Common myeloid progenitor, CD34-positive (primary cell): ENCODE results near the gene ITPKB.

ENCODE experiments used
- CTCF ChIA-PET: fragments of 350-600 bp; sonication (Branson Sonifier 250); formaldehyde crosslinking; loops from one replicate; lab custom pipeline; 2021; ENCODE audit warnings: antibody characterized with exemption; lab: Charles Lee
- POLR2A ChIA-PET: fragments of 350-600 bp; sonication (Branson Sonifier 250); formaldehyde crosslinking; loops from one replicate; lab custom pipeline; 2021; ENCODE audit warnings: antibody characterized with exemption; lab: Charles Lee
- DNase-seq, 3 donors: peaks; one replicate each; pipeline versions ENCODE4 v3.0.0 to v3.0.0-alpha.2; 2013
- H3K27ac ChIP-seq, 2 experiments: 1 replicate in 1 of 2; 2 replicates in 1 of 2; pipeline ENCODE4 v1.7.0; 2013; ENCODE audit warnings: inconsistent platforms in 2 of 2, low read length in 2 of 2, mild to moderate bottlenecking in 2 of 2, low read depth in 1 of 2, moderate library complexity in 1 of 2; ENCODE audit not compliant: severe bottlenecking in 2 of 2, insufficient read depth in 1 of 2, poor library complexity in 1 of 2
- H3K27me3 ChIP-seq, 5 experiments: replicated peaks in 2 of 5; 1 replicate in 3 of 5; 2 replicates in 2 of 5; pipeline versions ENCODE4 v1.6.1 to v1.7.0; 2013; ENCODE audit warnings: low read length in 4 of 5, mild to moderate bottlenecking in 2 of 5, moderate library complexity in 2 of 5, inconsistent platforms in 1 of 5; ENCODE audit not compliant: insufficient read depth in 5 of 5, control insufficient read depth in 4 of 5
- H3K36me3 ChIP-seq, 4 experiments: 1 replicate in 2 of 4; 2 replicates in 2 of 4; pipeline versions ENCODE4 v1.6.1 to v1.7.0; 2013; ENCODE audit warnings: low read length in 3 of 4, control low read depth in 1 of 4, mild to moderate bottlenecking in 1 of 4; ENCODE audit not compliant: control insufficient read depth in 4 of 4, insufficient read depth in 4 of 4
- H3K4me1 ChIP-seq, 4 experiments: 1 replicate in 3 of 4; 2 replicates in 1 of 4; pipeline versions ENCODE4 v1.6.1 to v1.7.1; 2013; ENCODE audit warnings: low read length in 3 of 4, mild to moderate bottlenecking in 3 of 4, control low read depth in 1 of 4, inconsistent platforms in 1 of 4, moderate library complexity in 1 of 4; ENCODE audit not compliant: control insufficient read depth in 4 of 4, insufficient read depth in 4 of 4; ENCODE audit errors: control extremely low read depth in 1 of 4
- H3K4me3 ChIP-seq, 7 experiments: 1 replicate in 4 of 7; 2 replicates in 3 of 7; pipeline versions ENCODE4 v1.5.1 to v1.7.0; 2013; ENCODE audit warnings: mild to moderate bottlenecking in 7 of 7, low read length in 6 of 7, moderate library complexity in 6 of 7, inconsistent platforms in 2 of 7, low read depth in 2 of 7, control low read depth in 1 of 7; ENCODE audit not compliant: insufficient read depth in 4 of 7, control insufficient read depth in 1 of 7; ENCODE audit errors: extremely low read depth in 1 of 7
- H3K9me3 ChIP-seq, 5 experiments: 1 replicate in 4 of 5; 2 replicates in 1 of 5; pipeline versions ENCODE4 v1.6.1 to v1.7.1; 2013; ENCODE audit warnings: low read length in 4 of 5, mild to moderate bottlenecking in 2 of 5, inconsistent platforms in 1 of 5, low read depth in 1 of 5, moderate library complexity in 1 of 5; ENCODE audit not compliant: control insufficient read depth in 4 of 5, insufficient read depth in 2 of 5; ENCODE audit errors: control extremely low read depth in 1 of 5
- WGBS: methylation state at CpG from one replicate; pipeline ENCODE4 v1.1.5; 2013; ENCODE audit not compliant: insufficient coverage; 5-methylcytosine and 5-hydroxymethylcytosine counted together

Gene ITPKB

GRCh38 chr1:226677027-226678020, 61.8 kb downstream of the ITPKB start:
- peak overlapping the region in 1 of 2 experiments; percentile 63 for H3K27ac ChIP-seq
- no peaks in the 10 kb centered on the region for H3K27me3 ChIP-seq
- 40% methylated on average over 8 of the region's 13 CpGs for WGBS
- ChIA-PET POLR2A (interaction anchor here (1.0 kb wide), 1 partner anchor 34 kb away, joined by 3 read pairs; no protein-coding TSS in a partner anchor), CTCF (interaction anchor here (1.3 to 14.6 kb wide), 9 partner anchors 9 to 151 kb away, joined by 3 to 213 read pairs (median 6); no protein-coding TSS in a partner anchor)
- no peaks in the 10 kb centered on the region for H3K9me3 ChIP-seq
- peak overlapping the region in 6 of 7 experiments; percentile 13 to 62 (median 38) for H3K4me3 ChIP-seq
- H3K4me1 ChIP-seq = peaks cover 52 to 84% (median 72%) of the 10 kb centered on the region in 4 experiments
- no peaks in the 10 kb centered on the region for H3K36me3 ChIP-seq
- DNase-seq = peak; percentile 55 to 91 (median 89)

DNA sequence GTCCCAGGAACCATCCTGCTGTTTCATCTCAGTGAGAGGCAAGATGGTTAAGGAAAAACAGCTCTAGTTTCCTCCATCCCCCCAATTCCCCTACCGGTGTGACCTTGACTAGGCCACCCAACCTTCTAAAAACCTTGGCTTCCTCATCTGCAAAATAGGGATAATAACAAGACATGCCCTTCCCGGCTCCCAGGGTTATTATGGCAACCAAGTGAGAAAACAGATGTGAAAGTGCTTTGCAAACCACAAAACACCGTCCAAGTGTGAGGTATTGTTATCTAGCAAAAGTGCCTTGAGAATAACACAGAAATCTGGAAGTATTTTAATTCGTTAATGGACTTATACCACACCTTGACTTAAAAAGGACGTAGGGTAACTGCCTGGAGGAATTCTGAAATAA, 62.7 kb downstream of the ITPKB start:
- DNase-seq = peak in 1 of 3 donors; percentile 48
- peak overlapping the region in 1 of 2 experiments; percentile 15 for H3K27ac ChIP-seq
- whole genome bisulfite sequencing = 100% methylated on average over 1 of the region's 5 CpGs
- CTCF ChIA-PET = interaction anchor here (1.4 to 14.6 kb wide), 6 partner anchors 9 to 152 kb away, joined by 3 to 213 read pairs (median 6); no protein-coding TSS in a partner anchor
- POLR2A ChIA-PET = no interaction called here
- H3K4me3 ChIP-seq = peak overlapping the region in 2 of 7 experiments; percentile 13 to 19
- H3K27me3 ChIP-seq = no peaks in the 10 kb centered on the region
- H3K4me1 ChIP-seq = peaks cover 55 to 94% (median 74%) of the 10 kb centered on the region in 4 experiments
- H3K9me3 ChIP-seq = no peaks in the 10 kb centered on the region
- H3K36me3 ChIP-seq = peaks cover 0 to 4% (median 3%) of the 10 kb centered on the region in 4 experiments

DNA sequence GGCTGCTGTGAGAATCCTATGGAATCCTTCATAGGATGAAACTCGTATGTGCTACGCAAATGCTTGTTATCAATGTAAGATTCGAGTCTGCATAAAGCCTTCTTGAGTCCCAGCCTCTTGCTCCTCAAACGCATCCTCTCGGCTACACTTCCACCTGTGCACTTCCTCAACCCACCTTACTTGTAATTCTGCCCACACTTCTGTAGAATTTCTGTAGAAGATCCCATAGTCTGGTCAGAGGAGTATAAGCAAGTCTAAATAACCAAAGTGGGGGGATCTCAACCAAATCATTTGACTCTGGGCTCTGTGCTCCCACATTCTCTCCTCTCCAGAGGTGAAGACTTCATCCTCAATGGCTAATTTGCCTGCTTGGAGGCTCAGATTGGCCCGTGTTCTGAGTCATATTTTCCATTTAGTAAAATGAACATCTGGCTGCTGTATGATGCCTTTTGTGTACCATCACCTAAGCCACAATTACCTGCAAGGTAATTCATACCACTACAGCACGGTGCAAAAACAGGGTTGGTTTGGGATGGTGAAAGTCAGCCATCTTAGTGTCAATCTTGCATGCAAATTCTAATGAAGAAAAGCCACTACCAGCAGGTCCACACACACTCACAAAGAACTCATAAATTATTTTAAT, 63.2 kb downstream of the ITPKB start:
- 54% methylated on average over 4 of the region's 7 CpGs for WGBS
- Histone ChIP-seq H3K36me3 (peaks cover 0 to 9% (median 5%) of the 10 kb centered on the region in 4 experiments), H3K4me3 (peak overlapping the region in 3 of 7 experiments; percentile 13 to 70 (median 13)), H3K9me3 (no peaks in the 10 kb centered on the region), H3K27me3 (no peaks in the 10 kb centered on the region), H3K4me1 (peaks cover 57 to 93% (median 72%) of the 10 kb centered on the region in 4 experiments), H3K27ac (peak overlapping the region in 1 of 2 experiments; percentile 62)
- peak in 1 of 3 donors; percentile 26 for DNase-seq
- CTCF ChIA-PET = interaction anchor here (3.6 to 14.6 kb wide), 2 partner anchors 12 to 41 kb away, joined by 27 to 213 read pairs; no protein-coding TSS in a partner anchor
- POLR2A ChIA-PET = no interaction called here

DNA sequence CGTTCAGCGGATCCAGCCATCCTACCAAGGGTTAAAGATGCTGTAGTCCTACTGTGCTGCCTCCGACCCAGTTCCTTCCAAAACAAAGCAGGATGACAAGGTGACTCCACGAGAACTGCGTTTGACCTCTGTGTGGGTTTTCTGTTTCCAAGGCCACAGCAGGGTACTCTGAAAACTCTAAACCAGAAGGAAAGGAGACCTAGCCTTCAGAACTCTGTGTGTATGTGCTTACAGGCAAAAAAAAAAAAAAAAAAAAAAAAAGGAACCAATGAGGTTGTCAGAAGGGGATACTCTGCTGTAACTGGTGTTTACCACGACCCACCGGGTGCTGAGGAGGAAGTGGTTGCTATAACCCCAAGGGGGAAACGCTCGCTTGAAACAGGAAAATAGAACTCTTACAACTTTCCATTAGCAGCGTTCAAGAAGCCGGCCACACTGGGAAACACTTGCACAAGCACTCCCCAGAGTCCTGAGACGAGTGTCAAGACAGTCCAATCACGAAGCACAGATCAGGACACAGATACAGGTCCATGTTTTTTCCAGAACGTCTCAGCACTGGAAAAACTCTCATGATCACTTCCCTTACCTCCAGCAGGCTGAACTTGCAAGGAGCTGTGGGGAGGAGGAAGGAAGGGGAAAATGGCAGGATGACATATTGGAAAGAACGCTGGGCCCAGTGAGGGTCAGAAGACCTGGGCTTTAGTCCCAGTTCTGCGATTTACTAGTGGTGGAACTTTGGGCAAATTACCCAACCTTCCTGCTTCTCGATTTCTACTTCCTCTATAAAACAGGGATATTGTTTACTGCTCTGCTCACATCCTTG, 64.0 kb downstream of the ITPKB start:
- WGBS = 6% methylated on average over 15 of the region's 17 CpGs
- Histone ChIP-seq H3K27ac (peak overlapping the region; percentile 19 to 80), H3K4me3 (peak overlapping the region in 6 of 7 experiments; percentile 11 to 70 (median 40)), H3K27me3 (no peaks in the 10 kb centered on the region), H3K9me3 (no peaks in the 10 kb centered on the region), H3K36me3 (peaks cover 0 to 9% (median 5%) of the 10 kb centered on the region in 4 experiments), H3K4me1 (peaks cover 57 to 86% (median 66%) of the 10 kb centered on the region in 4 experiments)
- DNase-seq = peak; percentile 95 to 99 (median 97)
- ChIA-PET CTCF (interaction anchor here (1.1 to 4.7 kb wide), 4 partner anchors 12 to 41 kb away, joined by 6 to 27 read pairs (median 16); no protein-coding TSS in a partner anchor), POLR2A (no interaction called here)

- Histone ChIP-seq H3K36me3 (peaks cover 0 to 9% (median 5%) of the 10 kb centered on the region in 4 experiments), H3K4me3 (no peak overlapping the region), H3K4me1 (peaks cover 38 to 58% (median 45%) of the 10 kb centered on the region in 4 experiments), H3K27ac (peak overlapping the region in 1 of 2 experiments; percentile 23), H3K27me3 (no peaks in the 10 kb centered on the region), H3K9me3 (no peaks in the 10 kb centered on the region)
- DNase-seq = no peak
- 78% methylated on average over 4 of the region's 4 CpGs for WGBS
- CTCF ChIA-PET = interaction anchor here (0.7 to 4.7 kb wide), 12 partner anchors 9 to 240 kb away, joined by 3 to 27 read pairs (median 4); no protein-coding TSS in a partner anchor
- POLR2A ChIA-PET = no interaction called here
Measured at GRCh38 chr1:226672339-226672762, 66.7 kb downstream of the ITPKB start.

GRCh38 chr1:226671277-226671676, 67.8 kb downstream of the ITPKB start:
- H3K4me1 ChIP-seq = peaks cover 31 to 57% (median 42%) of the 10 kb centered on the region in 4 experiments
- H3K4me3 ChIP-seq = no peak overlapping the region
- no peaks in the 10 kb centered on the region for H3K9me3 ChIP-seq
- 98% methylated on average over 5 of the region's 5 CpGs for WGBS
- no peaks in the 10 kb centered on the region for H3K27me3 ChIP-seq
- ChIA-PET POLR2A (no interaction called here), CTCF (interaction anchor here (1.1 to 4.7 kb wide), 8 partner anchors 9 to 45 kb away, joined by 3 to 27 read pairs (median 4); no protein-coding TSS in a partner anchor)
- H3K36me3 ChIP-seq = peaks cover 0 to 9% (median 5%) of the 10 kb centered on the region in 4 experiments
- no peak for DNase-seq
- H3K27ac ChIP-seq = no peak overlapping the region
